Progenitor cell of endocrine pancreas (in vitro differentiated cells): ENCODE data around the gene MAF. TPM values are rescaled to one million over a fixed set of nuclear protein-coding genes. Genes with fewer than 3 reads are reported as not detected.

ENCODE experiments used
- DNase-seq: peaks from one replicate; pipeline ENCODE4 v3.0.0; 2021; ENCODE audit warnings: low spot score; ENCODE audit not compliant: unreplicated experiment
- H3K27ac Mint-ChIP-seq: 2 replicates; pipeline ENCODE4 v1.8.0; 2021; ENCODE audit warnings: mild to moderate bottlenecking, moderate library complexity, mixed read lengths
- H3K27me3 Mint-ChIP-seq: 2 replicates; pipeline ENCODE4 v1.8.0; 2021; ENCODE audit warnings: mixed read lengths
- H3K36me3 Mint-ChIP-seq: 2 replicates; pipeline ENCODE4 v1.8.0; 2022; ENCODE audit warnings: mixed read lengths; ENCODE audit not compliant: insufficient read depth
- H3K4me1 Mint-ChIP-seq: 2 replicates; pipeline ENCODE4 v1.8.0; 2021; ENCODE audit warnings: low read depth, mixed read lengths
- H3K4me3 Mint-ChIP-seq: 2 replicates; pipeline ENCODE4 v1.8.0; 2021; ENCODE audit warnings: low read depth, mild to moderate bottlenecking, moderate library complexity, mixed read lengths
- H3K9me3 Mint-ChIP-seq: 2 replicates; pipeline ENCODE4 v1.8.0; 2021; ENCODE audit warnings: low read depth, mixed read lengths
- total RNA-seq: library from RNA; stranded (reverse); gene quantifications from 2 replicates; pipeline ENCODE4 v1.2.1, GENCODE V29; 2021
- TF ChIP-seq, protein P1 (sequence below): fragments of 200-600 bp; sonication (generic); IDR thresholded peaks from one replicate; pipeline ENCODE4 v1.5.0; 2021; ENCODE audit warnings: antibody characterized with exemption, mild to moderate bottlenecking; ENCODE audit not compliant: unreplicated experiment

Gene MAF
- total RNA-seq, 1 donor from 2014 or later = 17.3 TPM

DNA sequence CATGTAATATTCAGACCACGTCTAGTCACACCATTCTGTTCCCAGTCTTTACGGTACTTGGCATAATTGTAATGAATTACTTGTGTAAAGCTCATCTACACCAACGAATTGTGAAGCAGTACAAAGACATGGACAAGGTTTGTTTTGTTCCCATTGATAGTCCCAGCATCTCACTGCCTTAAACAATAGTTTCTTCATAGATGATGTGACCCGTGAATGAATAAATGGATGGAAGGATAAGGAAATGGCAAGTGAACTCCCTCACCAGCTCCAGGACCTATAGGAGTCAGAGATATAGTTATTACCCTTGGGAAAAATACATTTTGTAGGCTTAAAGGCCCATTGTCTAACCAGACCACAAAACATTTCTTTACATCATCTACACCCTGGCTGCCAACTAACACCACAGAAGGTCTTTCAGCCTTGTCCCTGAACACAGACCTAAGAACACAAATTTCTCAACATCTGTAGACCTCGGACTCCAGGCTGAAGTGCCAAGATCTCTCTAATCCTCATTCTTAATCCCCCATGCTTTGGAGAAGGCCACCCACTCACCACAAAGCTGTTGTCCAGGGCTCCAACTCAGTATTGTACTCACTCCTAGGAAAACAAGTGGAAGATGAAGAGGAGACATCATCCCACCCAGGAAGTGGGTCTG is 38.2 kb downstream of the MAF start:
- no peak for DNase-seq
- H3K4me1 Mint-ChIP-seq = peaks cover 4% of the 10 kb centered on the region
- no peak overlapping the region for H3K27ac Mint-ChIP-seq
- H3K36me3 Mint-ChIP-seq = no peaks in the 10 kb centered on the region
- TF ChIP-seq, protein P1, sequence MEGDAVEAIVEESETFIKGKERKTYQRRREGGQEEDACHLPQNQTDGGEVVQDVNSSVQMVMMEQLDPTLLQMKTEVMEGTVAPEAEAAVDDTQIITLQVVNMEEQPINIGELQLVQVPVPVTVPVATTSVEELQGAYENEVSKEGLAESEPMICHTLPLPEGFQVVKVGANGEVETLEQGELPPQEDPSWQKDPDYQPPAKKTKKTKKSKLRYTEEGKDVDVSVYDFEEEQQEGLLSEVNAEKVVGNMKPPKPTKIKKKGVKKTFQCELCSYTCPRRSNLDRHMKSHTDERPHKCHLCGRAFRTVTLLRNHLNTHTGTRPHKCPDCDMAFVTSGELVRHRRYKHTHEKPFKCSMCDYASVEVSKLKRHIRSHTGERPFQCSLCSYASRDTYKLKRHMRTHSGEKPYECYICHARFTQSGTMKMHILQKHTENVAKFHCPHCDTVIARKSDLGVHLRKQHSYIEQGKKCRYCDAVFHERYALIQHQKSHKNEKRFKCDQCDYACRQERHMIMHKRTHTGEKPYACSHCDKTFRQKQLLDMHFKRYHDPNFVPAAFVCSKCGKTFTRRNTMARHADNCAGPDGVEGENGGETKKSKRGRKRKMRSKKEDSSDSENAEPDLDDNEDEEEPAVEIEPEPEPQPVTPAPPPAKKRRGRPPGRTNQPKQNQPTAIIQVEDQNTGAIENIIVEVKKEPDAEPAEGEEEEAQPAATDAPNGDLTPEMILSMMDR = no peak
- no peak overlapping the region for H3K4me3 Mint-ChIP-seq
- peaks cover 15% of the 10 kb centered on the region for H3K27me3 Mint-ChIP-seq
- no peaks in the 10 kb centered on the region for H3K9me3 Mint-ChIP-seq

DNA sequence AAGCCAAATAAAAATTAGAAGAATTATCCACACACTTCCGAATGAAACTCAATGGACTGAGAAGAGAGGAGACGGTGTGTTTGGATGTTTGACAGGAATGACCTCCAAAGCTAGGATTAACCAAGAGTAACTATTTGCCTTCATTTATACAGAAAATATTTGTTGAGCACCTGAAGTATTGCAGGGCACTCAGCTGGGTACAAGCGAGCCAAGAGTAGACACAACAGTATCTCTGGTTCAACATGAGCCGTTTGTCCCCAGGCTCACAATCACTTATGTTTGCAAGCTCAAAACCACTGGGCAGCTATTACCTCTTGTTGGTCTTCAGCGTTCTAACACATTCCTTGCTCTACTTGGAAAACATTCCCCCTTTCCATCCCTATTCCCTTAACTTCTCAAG is 38.8 kb downstream of the MAF start:
- Mint-ChIP-seq H3K4me1 (peaks cover 4% of the 10 kb centered on the region), H3K27ac (no peak overlapping the region), H3K9me3 (no peaks in the 10 kb centered on the region), H3K36me3 (no peaks in the 10 kb centered on the region), H3K4me3 (no peak overlapping the region), H3K27me3 (peaks cover 15% of the 10 kb centered on the region)
- TF ChIP-seq, protein P1 = no peak
- DNase-seq = no peak

DNA sequence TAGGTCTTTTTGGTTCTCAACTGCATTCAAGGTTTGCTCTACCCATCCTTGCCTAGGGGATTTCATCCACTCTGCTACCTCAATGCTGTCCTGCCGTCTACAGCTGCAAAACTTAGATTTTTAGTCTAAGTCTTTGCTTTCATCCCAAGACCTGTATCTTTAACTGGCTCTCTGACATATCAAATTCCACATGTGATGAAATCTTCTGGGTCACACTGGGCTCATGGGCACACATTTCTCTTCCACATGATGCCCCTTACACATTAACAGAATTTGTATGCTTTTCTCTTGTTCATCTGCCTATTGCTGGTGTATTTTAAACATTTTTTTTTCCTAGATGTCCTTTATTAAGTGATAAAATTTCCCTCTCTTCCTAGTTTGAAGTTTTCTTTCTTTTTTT is 39.6 kb downstream of the MAF start:
- Mint-ChIP-seq H3K36me3 (no peaks in the 10 kb centered on the region), H3K9me3 (peaks cover 3% of the 10 kb centered on the region), H3K27me3 (peaks cover 15% of the 10 kb centered on the region), H3K4me3 (no peak overlapping the region), H3K27ac (no peak overlapping the region), H3K4me1 (peaks cover 4% of the 10 kb centered on the region)
- TF ChIP-seq, protein P1 = no peak
- no peak for DNase-seq

DNA sequence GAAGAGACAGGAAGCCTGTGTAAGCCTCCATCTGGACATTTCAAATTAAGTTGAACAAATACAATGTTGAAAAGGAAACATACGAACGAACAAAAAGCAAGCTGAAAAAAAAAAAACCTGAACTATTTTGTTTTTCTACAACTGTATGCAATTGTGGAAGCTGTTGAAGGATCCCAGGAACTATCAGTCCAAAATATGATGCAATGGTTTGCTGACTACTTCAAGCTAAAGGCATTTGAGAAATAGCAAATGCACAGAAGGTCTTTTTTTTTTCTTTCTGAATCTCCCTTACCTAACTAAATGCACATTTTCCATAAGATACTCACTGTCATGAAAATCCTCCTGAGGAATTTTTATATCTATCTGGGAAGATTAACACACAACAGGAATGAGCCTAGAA is 40.2 kb downstream of the MAF start:
- Mint-ChIP-seq H3K27ac (no peak overlapping the region), H3K27me3 (peaks cover 15% of the 10 kb centered on the region)

DNA sequence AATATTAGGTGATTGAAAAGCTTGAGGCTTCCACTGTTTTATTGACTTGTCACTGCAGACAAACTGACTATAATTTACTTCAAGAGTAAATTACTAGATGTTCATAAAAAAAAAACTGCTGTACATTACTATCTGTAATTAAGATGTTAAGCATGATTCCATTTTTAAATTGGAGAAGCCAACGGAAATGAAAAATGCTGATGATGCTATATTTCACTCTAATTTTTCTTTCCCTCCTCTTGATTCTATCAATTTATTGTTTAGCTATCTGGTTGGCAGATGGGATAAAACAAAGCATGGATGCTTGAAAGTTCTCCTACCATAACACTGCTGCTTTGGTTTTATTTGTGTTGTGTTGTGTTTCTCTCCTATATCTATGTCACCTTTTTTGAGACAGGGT is 41.0 kb downstream of the MAF start:
- no peak for DNase-seq
- no peaks in the 10 kb centered on the region for H3K36me3 Mint-ChIP-seq
- H3K4me3 Mint-ChIP-seq = no peak overlapping the region
- peaks cover 3% of the 10 kb centered on the region for H3K9me3 Mint-ChIP-seq
- TF ChIP-seq, protein P1 = no peak
- peaks cover 6% of the 10 kb centered on the region for H3K4me1 Mint-ChIP-seq
- peaks cover 15% of the 10 kb centered on the region for H3K27me3 Mint-ChIP-seq
- H3K27ac Mint-ChIP-seq = no peak overlapping the region

More for the DNA sequence above, 40.2 kb downstream of the MAF start:
- peaks cover 4% of the 10 kb centered on the region for H3K4me1 Mint-ChIP-seq
- DNase-seq = no peak
- H3K36me3 Mint-ChIP-seq = no peaks in the 10 kb centered on the region
- H3K4me3 Mint-ChIP-seq = no peak overlapping the region
- TF ChIP-seq, protein P1 = no peak
- H3K9me3 Mint-ChIP-seq = peaks cover 3% of the 10 kb centered on the region
